CD4-positive, alpha-beta T cell treated with Interleukin-6 at 100 ng/mL for 8 hours (primary cell): ENCODE results near the gene SUSD6.
"Not testable (repeated sequence)": the region's sequence is repeated elsewhere in the genome, so short reads cannot be mapped to it uniquely, and the experiment has no call there.

Source experiments
- DNase-seq: peaks from one replicate; pipeline ENCODE4 v3.0.0-alpha.2; 2020; ENCODE audit warnings: mixed read lengths, low spot score

Gene SUSD6

GRCh38 chr14:69620981-69621380 is 9.6 kb downstream of the SUSD6 start:
- DNase-seq: no peak

- no peak for DNase-seq
These were observed 12.7 kb downstream of the SUSD6 start for GRCh38 chr14:69624136-69624535.

GRCh38 chr14:69625299-69626131 is 14.1 kb downstream of the SUSD6 start:
- DNase-seq: peak; percentile 71

- no peak for DNase-seq
These were observed 14.7 kb downstream of the SUSD6 start for GRCh38 chr14:69626132-69626500.

- no peak for DNase-seq
These were observed 18.1 kb downstream of the SUSD6 start for GRCh38 chr14:69629225-69630127.

- DNase-seq: no peak
These were observed 19.0 kb downstream of the SUSD6 start for GRCh38 chr14:69630360-69630759.

GRCh38 chr14:69631509-69631908 is 20.1 kb downstream of the SUSD6 start:
- DNase-seq: no peak

GRCh38 chr14:69632164-69632563 is 20.8 kb downstream of the SUSD6 start:
- no peak for DNase-seq

- DNase-seq: no peak
These were observed 21.3 kb downstream of the SUSD6 start for GRCh38 chr14:69632593-69633151.

GRCh38 chr14:69633238-69633637 is 21.8 kb downstream of the SUSD6 start:
- no peak for DNase-seq

- no peak for DNase-seq
These were observed 24.7 kb downstream of the SUSD6 start for GRCh38 chr14:69635981-69636639.

GRCh38 chr14:69636718-69637480 is 25.5 kb downstream of the SUSD6 start:
- DNase-seq: no peak

GRCh38 chr14:69637503-69638031 is 26.2 kb downstream of the SUSD6 start:
- DNase-seq: no peak

GRCh38 chr14:69640931-69641330 is 29.5 kb downstream of the SUSD6 start:
- DNase-seq: no peak

GRCh38 chr14:69642212-69642793 is 30.9 kb downstream of the SUSD6 start:
- DNase-seq: not testable (repeated sequence)

- peak; percentile 68 for DNase-seq
These were observed 32.2 kb downstream of the SUSD6 start for GRCh38 chr14:69643430-69644200.

- DNase-seq: no peak
These were observed 33.4 kb downstream of the SUSD6 start for GRCh38 chr14:69644814-69645213.

GRCh38 chr14:69647213-69647612 is 35.8 kb downstream of the SUSD6 start:
- DNase-seq: no peak

GRCh38 chr14:69647642-69648041 is 36.2 kb downstream of the SUSD6 start:
- DNase-seq: not testable (repeated sequence)
